HepG2 (cell line): ENCODE data around the gene YIPF2. TPM values are rescaled to one million over a fixed set of nuclear protein-coding genes. Genes with fewer than 3 reads are reported as not detected.
"Not testable (repeated sequence)": the region's sequence is repeated elsewhere in the genome, so short reads cannot be mapped to it uniquely, and the experiment has no call there.

Experiments
- ATAC-seq: fragments of 200-7000 bp; cut with Tn5 transposase; 3 replicates; pipeline ENCODE4 v1.9.1; 2020; ENCODE audit warnings: mild to moderate bottlenecking, moderate library complexity
- BruUV-seq: library from RNA; stranded (reverse); fragments of 400-500 nt; replicated peaks from 2 replicates; lab custom pipeline; 2021; lab: Mats Ljungman, UMichigan
- CTCF ChIA-PET: fragments of 300-600 bp; formaldehyde crosslinking; extraction: SDS; loops from one replicate; lab custom pipeline; 2021; ENCODE audit warnings: low total read pairs, inconsistent platforms, low intra/inter-chr PET ratio; lab: Yijun Ruan, JAX
- POLR2A ChIA-PET: fragments of 350-600 bp; sonication (Branson Sonifier 250); formaldehyde crosslinking; loops from one replicate; lab custom pipeline; 2020; ENCODE audit warnings: antibody characterized with exemption, inconsistent platforms; lab: Yijun Ruan, JAX
- DNase-seq: peaks from one replicate; pipeline ENCODE4 v3.0.0-alpha.2; 2015; ENCODE audit warnings: low spot score
- FAIRE-seq: peaks from 3 replicates; lab custom pipeline; 2011; peaks lifted over from hg19 to GRCh38; lab: Jason Lieb, UNC
- H2AFZ ChIP-seq: one replicate; pipeline ENCODE4 v1.6.1; 2011; ENCODE audit warnings: low read length, inconsistent platforms
- H3K27ac ChIP-seq: fragments of 300-600 bp; 3 replicates; pipeline ENCODE4 v1.8.0; 2011; ENCODE audit warnings: mixed run types, mild to moderate bottlenecking, mixed read lengths, low read length, inconsistent platforms; ENCODE audit not compliant: insufficient read depth; ENCODE audit errors: extremely low read length
- H3K27me3 ChIP-seq, 2 experiments: fragments of 200-600 bp in 1 of 2; 2 replicates in 1 of 2; 3 replicates in 1 of 2; pipeline versions ENCODE4 v1.6.0 to v1.8.0; 2011; ENCODE audit warnings: low read length in 2 of 2, mild to moderate bottlenecking in 2 of 2, moderate library complexity in 2 of 2, inconsistent platforms in 1 of 2; ENCODE audit not compliant: insufficient read depth in 2 of 2, control insufficient read depth in 1 of 2
- H3K36me3 ChIP-seq, 2 experiments: fragments of 200-600 bp in 1 of 2; replicated peaks in 1 of 2; 2 replicates in 1 of 2; 3 replicates in 1 of 2; pipeline versions ENCODE4 v1.5.1 to v1.8.0; 2011; ENCODE audit warnings: low read length in 2 of 2, inconsistent platforms in 1 of 2; ENCODE audit not compliant: insufficient read depth in 2 of 2, control insufficient read depth in 1 of 2
- H3K4me1 ChIP-seq: 2 replicates; pipeline ENCODE4 v1.5.1; 2012; ENCODE audit warnings: low read length, inconsistent platforms; ENCODE audit not compliant: insufficient read depth
- H3K4me2 ChIP-seq: 2 replicates; pipeline ENCODE4 v1.6.0; 2011; ENCODE audit warnings: low read depth, low read length, inconsistent platforms
- H3K4me3 ChIP-seq, 3 experiments: fragments of 200-600 bp in 1 of 3; sonication (generic), shearing (Covaris generic) in 1 of 3; replicated peaks in 1 of 3; 2 replicates each; pipeline ENCODE4 v1.5.1; 2011 to 2016; ENCODE audit warnings: low read length in 3 of 3, inconsistent platforms in 2 of 3, low read depth in 2 of 3, mild to moderate bottlenecking in 2 of 3, control low read depth in 1 of 3, mixed read lengths in 1 of 3; ENCODE audit not compliant: insufficient read depth in 1 of 3
- H3K79me2 ChIP-seq: one replicate; pipeline ENCODE4 v1.6.1; 2011; ENCODE audit warnings: low read length, inconsistent platforms; ENCODE audit not compliant: insufficient read depth
- H3K9ac ChIP-seq: 2 replicates; pipeline ENCODE4 v1.6.0; 2011; ENCODE audit warnings: mild to moderate bottlenecking, low read depth, low read length, inconsistent platforms; ENCODE audit not compliant: insufficient read depth
- H3K9me3 ChIP-seq: 2 replicates; pipeline ENCODE4 v1.5.1; 2012; ENCODE audit warnings: mild to moderate bottlenecking, low read length
- H4K20me1 ChIP-seq: 2 replicates; pipeline ENCODE4 v1.6.0; 2011; ENCODE audit warnings: inconsistent platforms, mild to moderate bottlenecking, low read length, moderate library complexity; ENCODE audit not compliant: insufficient read depth
- ARID5B ChIP-seq: IDR thresholded peaks from 2 replicates; pipeline ENCODE4 v1.4.0; 2020; ENCODE audit warnings: mild to moderate bottlenecking, missing genetic modification reagents
- JARID2 ChIP-seq: sonication (generic); formaldehyde crosslinking; IDR thresholded peaks from 2 replicates; pipeline ENCODE4 v1.8.1; 2023; ENCODE audit warnings: missing genetic modification reagents, inconsistent platforms; ENCODE audit not compliant: insufficient replicate concordance
- NR1H2 ChIP-seq: sonication (generic); formaldehyde crosslinking; IDR thresholded peaks from 2 replicates; pipeline ENCODE4 v1.8.1; 2022; ENCODE audit warnings: low read depth, missing genetic modification reagents, borderline replicate concordance
- NR3C1 ChIP-seq: sonication (generic); formaldehyde crosslinking; IDR thresholded peaks from 2 replicates; pipeline ENCODE4 v1.4.0; 2020; ENCODE audit warnings: missing genetic modification reagents
- SRF ChIP-seq: IDR thresholded peaks from 2 replicates; pipeline ENCODE4 v1.6.1; 2011; ENCODE audit warnings: mild to moderate bottlenecking, low read depth, low read length, moderate library complexity
- TCF7 ChIP-seq: sonication (generic); IDR thresholded peaks from 2 replicates; pipeline ENCODE4 v1.6.1; 2016; ENCODE audit warnings: antibody characterized with exemption, low read depth
- TP53 ChIP-seq: sonication (generic); formaldehyde crosslinking; conservative IDR thresholded peaks from 2 replicates; pipeline ENCODE4 v1.4.0; 2020; ENCODE audit warnings: missing genetic modification reagents
- WGBS: methylation state at CpG from one replicate; pipeline ENCODE4 v1.1.6; 2017; ENCODE audit warnings: low lambda C conversion rate; 5-methylcytosine and 5-hydroxymethylcytosine counted together
- in situ Hi-C: cut with HindIII; loops from 2 replicates; pipeline ENCODE4 v1.10.0; 2017; ENCODE audit warnings: low pct_unique_long_range_greater_than_20kb; ENCODE audit not compliant: extremely low pct_ligation_motif_present
- intact Hi-C: fragments of 100-400 bp; cut with micrococcal nuclease; formaldehyde crosslinking; loops from one replicate; pipeline ENCODE4 v1.10.0; 2022; ENCODE audit not compliant: unreplicated experiment
- polyA plus RNA-seq, 8 experiments: library from polyadenylated mRNA; depleted of rRNA in 3 of 8; stranded (reverse) in 7 of 8; unstranded in 1 of 8; fragments of >200 nt; fragmentation: Illumina TruSeq in 4 of 8; extraction: Trizol in 4 of 8; gene quantifications; 2 replicates each; pipeline versions ENCODE4 v1.2.1 to v1.2.3, GENCODE V29; 2011 to 2016; ENCODE audit warnings: low read depth in 4 of 8, missing spikeins in 1 of 8, mixed read lengths in 1 of 8; ENCODE audit not compliant: insufficient read depth in 1 of 8
- total RNA-seq, 5 experiments: library from RNA; depleted of rRNA; stranded (reverse); fragments of >200 nt; fragmentation: Illumina TruSeq; extraction: Trizol; gene quantifications; 2 replicates each; pipeline ENCODE4 v1.2.3, GENCODE V29; 2016; ENCODE audit warnings: low read depth in 1 of 5
- TF ChIP-seq, protein P1 (sequence below): IDR thresholded peaks from 2 replicates; pipeline ENCODE4 v1.6.1; 2018; ENCODE audit warnings: missing genetic modification reagents, mild to moderate bottlenecking, missing compliant biosample characterization

The YIPF2 gene
- total and polyA plus RNA-seq, 2 of the 13 experiments (the other 11 are each of a cell fraction or from before 2014, with no cell fraction given) = 37.3 to 53.2 TPM

- TF ChIP-seq ARID5B (CRISPR knock-in tag) = no peak
- no peak for TF ChIP-seq NR1H2
- TF ChIP-seq, protein P1, sequence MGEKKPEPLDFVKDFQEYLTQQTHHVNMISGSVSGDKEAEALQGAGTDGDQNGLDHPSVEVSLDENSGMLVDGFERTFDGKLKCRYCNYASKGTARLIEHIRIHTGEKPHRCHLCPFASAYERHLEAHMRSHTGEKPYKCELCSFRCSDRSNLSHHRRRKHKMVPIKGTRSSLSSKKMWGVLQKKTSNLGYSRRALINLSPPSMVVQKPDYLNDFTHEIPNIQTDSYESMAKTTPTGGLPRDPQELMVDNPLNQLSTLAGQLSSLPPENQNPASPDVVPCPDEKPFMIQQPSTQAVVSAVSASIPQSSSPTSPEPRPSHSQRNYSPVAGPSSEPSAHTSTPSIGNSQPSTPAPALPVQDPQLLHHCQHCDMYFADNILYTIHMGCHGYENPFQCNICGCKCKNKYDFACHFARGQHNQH = no peak
- no peak for TF ChIP-seq NR3C1 (CRISPR knock-in tag)
- no peak for TF ChIP-seq TP53
- no peak for TF ChIP-seq SRF
- no peak for TF ChIP-seq JARID2 (CRISPR knock-in tag)
- no peak for TF ChIP-seq TCF7
These were observed 16.8 kb upstream of the YIPF2 start (continued) for GRCh38 chr19:10945264-10945663.

DNA sequence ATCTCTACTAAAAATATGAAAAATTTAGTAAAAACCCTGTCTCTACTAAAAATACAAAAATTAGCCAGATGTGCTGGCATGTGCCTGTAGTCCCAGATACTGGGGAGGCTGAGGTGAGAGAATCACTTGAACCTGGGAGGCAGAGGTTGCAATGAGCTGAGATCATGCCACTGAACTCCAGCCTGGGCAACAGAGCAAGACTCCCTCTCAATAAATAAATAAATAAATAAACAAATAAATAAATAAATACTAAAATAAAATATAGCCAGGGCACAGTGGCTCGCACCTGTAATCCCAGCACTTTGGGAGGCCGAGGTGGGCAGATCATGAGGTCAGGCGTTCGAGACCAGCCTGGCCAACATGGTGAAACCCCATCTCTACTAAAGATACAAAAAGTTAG lies 15.0 kb upstream of the YIPF2 start:
- 90% methylated on average over 4 of the region's 4 CpGs for WGBS
- H3K9me3 ChIP-seq, H3K9ac ChIP-seq, ATAC-seq, POLR2A ChIA-PET, BruUV-seq, H3K36me3 ChIP-seq, H3K4me2 ChIP-seq, H3K4me3 ChIP-seq, H3K27ac ChIP-seq, DNase-seq, in situ Hi-C loops, H4K20me1 ChIP-seq, H2AFZ ChIP-seq, FAIRE-seq, H3K79me2 ChIP-seq, H3K27me3 ChIP-seq: not testable (repeated sequence)
- intact Hi-C loops = loop anchor here (5.0 kb wide), 1 partner anchor 69 kb away; no protein-coding TSS in a partner anchor
- CTCF ChIA-PET = interaction anchor here (1.7 kb wide), 1 partner anchor 68 kb away, joined by 4 read pairs; no protein-coding TSS in a partner anchor
- H3K4me1 ChIP-seq = peaks cover 63% of the 10 kb centered on the region
